Measurements from ENCODE around the gene SFTPD.
A peak's percentile ranks its signal among the peaks of the same experiment; 100 is the strongest.
"Not testable (repeated sequence)": the region's sequence is repeated elsewhere in the genome, so short reads cannot be mapped to it uniquely, and the experiment has no call there.

Gene SFTPD

DNA sequence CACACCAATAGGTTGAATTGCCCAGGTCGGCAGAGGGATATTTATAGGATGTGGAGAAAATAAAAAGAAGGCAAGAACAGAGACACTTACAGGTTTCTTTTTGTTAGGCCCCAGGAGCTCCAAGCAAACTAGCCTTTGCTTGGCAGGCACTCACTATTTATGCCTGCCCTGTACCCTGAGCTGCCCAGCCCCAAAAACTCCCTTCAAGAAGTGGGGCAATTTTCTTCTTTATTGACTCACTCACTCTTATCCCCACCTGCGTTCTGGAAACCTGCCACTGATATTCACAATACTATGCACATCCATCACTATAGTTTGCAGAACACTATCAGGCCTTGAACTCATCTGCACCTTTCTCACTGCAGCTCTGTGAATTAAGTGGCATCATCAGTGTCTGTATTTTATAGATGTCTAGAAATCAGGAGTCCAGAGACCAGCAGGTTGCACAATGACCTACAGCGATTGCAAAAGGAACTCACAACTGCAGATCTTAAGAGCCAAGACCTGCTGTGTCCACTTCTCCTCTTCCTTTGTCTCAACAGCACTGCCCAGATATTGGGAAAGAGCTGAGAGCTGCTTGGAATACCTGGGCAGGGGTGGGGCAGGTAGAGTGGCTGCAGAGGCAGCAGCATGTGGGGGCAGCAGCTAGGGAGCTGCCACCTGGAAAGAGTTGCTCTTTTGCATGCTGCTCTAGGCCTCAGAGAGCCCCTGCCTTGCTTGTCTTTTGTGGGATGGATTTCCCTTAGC lies at the start of gene SFTPD:
SFTPD (minus strand) TSS at position 130 of the 747 bp plus-strand sequence. CDS start 2,446 bp downstream, outside the sequence.
- DNase-seq (ENCODE audit: low read depth in 2 of 2) = no peak

DNA sequence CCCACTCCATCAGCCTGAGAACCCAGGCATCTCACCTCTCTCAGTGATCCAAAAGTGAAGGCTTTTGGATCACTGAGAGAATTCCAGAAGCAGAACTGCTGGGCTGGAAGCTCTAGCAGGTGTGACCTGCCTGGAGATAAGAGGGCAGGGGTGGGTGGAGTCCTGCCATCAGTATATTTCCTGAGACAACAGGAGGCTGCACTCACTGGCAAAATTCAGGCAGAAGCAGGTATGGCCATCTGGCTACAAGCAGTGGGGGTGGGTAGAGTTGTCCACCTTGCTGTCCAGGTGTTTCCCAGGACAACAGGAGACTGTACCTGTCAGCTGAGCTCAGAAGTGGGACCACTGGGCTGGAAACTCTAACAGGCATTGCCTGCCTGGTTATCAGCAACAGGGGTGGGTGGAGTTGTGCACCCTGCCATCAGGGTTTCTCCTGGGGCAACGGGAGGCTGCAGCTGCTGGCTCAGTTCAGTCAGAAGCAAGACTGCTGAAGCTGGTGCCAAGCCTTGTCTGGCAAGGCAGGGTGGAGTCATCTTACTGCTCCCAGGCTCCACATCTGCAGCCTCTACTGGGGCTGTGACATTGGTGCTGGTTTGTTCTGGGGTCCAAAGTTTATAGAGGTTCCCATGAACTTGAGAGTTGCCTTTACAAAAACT lies 47.2 kb upstream of the SFTPD start:
- no peak for DNase-seq (ENCODE audit: low read depth in 2 of 2)

DNA sequence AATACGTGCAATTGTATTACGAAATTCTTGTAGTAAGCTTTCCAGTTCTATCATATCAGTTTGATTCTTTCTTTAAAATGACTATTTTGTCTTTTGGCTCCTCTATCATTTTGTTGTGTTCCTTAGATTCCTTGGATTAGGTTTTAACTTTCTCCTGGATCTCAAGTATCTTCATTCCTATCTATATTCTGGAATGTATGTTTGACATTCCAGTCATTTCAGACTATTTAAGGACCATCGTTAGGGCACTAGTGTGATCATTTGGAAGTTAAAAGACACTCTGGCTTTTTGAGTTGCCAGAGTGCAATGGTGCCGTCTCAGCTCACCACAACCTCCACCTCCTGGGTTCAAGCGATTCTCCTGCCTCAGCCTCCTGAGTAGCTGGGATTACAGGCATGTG lies 45.7 kb upstream of the SFTPD start:
- no peak for DNase-seq (ENCODE audit: low read depth in 2 of 2)

DNA sequence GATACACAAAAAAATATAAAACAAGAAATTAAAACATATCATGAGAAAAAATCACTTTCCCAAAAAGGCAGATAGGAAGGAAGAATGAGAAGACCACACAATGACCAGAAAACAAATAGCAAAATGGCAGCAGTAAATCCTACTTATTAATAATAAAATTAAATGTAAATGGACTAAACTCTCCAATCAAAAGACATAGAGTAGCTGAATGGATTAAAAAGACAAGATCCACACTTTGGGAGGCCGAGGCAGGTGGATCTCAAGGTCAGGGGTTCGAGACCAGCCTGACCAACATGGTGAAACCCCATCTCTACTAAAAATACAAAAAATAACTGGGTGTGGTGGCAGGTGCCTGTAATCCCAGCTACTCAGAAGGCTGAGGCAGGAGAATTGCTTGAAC lies 39.3 kb upstream of the SFTPD start:
- DNase-seq (ENCODE audit: low read depth in 2 of 2) = not testable (repeated sequence)

DNA sequence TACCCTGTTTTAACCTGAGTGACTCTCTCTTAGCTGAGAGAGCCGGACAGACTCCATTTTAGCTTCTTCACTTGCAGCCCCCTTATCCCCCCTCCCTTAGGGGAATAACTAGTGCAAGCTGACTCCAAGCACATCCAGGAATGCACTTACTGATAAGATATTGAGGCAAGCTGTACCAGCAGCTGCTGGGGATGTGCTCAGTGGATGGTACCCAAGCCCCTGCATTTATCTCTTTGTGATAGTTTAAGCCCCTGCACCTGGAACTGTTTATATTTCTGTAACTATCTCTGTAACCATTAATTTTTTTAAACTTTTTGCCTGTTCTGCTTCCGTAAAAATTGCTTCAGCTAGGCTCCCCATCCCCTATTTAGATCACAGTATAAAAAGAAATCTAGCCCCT lies 37.8 kb upstream of the SFTPD start:
- DNase-seq (ENCODE audit: low read depth in 2 of 2) = not testable (repeated sequence)

DNA sequence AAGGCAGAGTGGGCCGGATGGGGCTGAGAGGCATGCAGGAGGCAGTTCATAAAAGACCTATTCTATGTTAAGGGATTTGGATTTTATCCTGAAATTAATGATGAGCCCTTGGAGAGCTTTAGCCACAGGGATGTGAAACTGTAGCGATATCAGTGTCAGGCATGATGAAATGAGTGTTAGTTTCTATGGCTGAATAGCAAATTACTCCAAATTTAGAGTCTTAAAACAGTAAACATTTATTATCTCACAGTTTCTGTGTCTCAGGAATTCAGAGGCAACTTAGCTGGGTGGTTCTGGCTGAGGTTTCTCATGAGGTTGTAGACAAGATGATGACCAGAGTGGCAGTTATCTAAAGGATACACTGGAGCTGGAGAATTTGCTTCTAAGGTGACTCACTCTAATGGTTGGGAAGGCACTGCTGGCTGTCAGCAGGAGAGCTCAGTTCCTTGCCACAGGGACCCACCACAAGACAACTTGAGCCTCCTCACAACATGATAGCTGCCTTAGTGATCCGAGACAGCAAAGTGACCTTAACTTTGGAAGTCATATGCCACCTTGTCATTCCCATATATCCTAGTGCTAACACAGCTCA lies 36.7 kb upstream of the SFTPD start:
- DNase-seq (ENCODE audit: low read depth in 2 of 2) = no peak

DNA sequence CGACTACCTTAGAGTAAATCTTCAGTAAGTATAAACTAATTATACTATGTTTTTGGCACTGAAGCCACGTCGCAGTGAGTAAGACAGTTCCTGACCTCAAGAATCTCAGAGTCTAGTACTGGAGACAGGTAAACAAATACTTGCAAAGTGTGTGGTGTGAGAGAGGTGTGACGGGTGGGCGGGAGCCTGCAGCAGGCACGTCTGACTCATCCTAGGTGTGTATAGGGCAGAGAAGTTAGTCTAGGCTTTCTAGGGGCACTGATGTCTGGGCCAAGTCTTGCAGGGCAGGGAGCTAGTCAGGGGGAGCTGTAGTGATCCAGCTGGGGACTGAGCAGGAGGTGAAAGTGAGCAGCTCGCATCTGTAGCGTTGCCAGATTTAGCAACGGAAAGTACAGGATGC lies 35.9 kb upstream of the SFTPD start:
- DNase-seq (ENCODE audit: low read depth in 2 of 2) = no peak

DNA sequence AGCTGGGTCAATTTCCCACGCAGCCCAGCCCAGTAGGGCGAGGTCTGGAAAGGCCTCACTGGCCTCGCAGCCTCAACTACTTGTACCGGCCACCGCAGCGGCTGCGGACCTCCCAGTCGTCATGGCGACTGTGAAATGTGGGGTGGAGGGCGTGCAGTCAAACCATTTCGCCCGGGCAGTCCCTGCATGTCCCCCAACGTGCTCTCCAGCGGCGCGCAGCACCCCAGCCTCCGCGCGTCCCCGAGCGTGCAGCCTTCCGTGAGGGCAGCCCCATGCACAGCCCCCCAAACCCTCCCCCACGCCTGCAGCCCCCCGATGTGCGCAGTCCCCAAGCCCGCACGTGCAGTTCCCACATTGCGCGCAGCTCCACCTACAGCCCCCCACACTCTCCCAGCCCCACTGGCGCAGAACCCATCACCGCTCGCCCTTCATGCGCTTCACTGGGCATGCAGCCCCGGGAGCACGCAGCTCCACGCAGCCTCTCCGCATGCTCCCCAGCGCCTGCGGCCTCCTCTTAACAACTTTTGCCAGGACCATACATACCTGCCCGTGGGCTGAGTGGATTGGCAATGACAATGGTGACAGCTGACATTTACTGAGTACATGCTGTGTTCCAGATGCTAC lies 34.5 kb upstream of the SFTPD start:
- no peak for DNase-seq (ENCODE audit: low read depth in 2 of 2)

DNA sequence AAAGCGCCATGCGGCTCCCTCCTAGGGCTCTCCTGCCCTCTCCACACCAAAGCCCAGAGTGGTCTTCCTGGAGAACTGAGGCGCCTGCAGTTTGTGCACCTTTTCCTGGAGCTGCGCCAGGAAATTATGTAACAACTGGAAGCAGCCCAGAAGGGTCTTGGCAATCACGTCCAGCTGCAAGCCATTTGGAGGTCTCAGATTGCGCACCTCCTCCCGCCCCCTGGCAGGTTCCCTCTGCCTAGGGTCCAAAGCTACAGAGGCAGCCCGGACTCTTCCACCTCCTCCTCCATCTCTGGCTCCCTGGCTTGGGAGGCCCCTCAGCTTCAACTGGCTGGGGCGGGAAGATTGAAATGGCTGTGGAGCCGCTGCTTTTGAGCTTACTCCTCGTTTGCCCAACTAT lies 34.0 kb upstream of the SFTPD start:
- DNase-seq (ENCODE audit: low read depth in 2 of 2) = no peak

DNA sequence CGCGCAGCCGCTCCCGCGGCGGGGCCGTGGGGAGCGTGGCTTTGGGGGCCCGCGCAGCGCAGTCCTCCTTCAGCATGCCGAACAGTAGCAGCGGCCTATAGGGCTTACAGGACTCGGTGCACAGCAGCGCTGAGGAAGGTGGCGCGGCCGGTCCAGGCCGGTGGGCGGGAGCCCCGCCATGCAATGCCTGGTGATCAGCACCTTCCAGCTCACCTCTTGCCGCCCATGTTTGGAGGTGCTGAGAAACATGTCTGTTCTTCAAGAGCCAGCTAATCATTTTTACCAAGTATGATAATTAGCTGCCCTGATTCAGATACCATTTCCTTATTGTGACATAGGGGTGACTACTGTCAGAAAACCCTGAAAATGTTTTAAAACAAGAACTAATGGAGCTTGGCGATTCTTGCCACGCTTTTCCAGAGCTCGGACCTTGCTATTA lies 33.5 kb upstream of the SFTPD start:
- DNase-seq (ENCODE audit: low read depth in 2 of 2) = no peak

DNA sequence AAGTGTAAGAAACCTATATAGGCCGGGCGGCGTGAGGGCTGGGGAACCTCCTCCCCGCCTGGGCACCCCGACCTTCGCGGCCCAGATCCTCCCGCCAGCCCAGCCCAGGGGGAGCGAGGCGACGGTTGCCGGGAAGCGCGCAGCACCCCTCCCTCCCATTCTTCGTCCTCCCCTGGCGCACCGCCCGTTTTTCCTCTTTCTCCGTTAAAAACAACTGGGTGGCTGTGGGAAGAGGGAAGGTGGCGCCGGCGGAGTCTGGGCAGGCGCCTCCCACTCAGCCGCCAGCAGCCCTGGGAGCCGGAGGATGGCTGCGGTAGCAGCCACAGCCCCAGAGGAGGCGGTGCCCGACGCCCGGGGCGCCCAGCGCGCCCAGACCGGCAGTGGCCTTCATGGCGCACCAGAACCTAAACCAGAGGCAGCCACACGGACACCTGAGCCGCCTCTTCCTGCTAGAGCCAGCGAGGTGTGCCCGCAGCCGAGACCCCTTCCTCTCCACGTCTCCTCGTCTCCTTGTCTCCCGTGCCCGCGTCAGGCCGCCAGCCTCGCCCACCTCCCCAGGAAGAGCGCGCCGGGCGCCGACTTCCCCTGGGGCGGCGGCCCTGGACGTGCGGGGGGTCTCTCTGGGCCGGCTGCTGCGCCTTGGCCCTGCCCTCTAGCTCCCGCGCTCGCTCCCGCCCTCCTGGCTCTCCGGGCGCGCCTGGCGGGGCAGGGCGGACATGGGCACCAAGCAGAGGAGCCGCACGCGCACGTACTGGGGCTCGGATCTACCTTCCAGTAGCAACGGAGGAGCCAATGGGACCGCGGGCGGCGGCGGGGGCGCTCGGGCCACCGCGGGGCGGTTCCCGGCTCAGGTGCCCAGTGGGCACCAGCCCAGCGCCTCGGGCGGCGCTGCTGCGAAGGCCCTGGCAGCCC lies 32.8 kb upstream of the SFTPD start:
- peak in 1 of 2 experiments; percentile 11 for DNase-seq (ENCODE audit: low read depth in 2 of 2)

DNA sequence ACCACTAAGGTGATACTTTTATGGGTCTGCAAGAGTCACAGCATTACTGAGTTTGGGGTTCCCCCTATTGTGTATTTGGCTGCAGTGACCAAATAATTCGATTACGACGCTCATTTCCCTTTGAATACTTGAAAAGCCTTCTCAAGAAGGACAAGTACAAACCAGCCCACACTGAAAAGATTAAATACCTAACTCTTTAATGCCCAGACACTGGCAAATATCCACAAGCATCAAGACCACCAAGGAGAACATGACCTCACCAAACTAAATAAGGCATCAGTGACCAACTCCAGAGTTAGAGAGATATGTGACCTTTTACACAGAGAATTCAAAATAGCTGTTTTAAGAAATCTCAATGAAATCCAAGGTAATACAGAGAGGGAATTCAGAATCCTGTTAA lies 31.8 kb upstream of the SFTPD start:
- no peak for DNase-seq (ENCODE audit: low read depth in 2 of 2)

DNA sequence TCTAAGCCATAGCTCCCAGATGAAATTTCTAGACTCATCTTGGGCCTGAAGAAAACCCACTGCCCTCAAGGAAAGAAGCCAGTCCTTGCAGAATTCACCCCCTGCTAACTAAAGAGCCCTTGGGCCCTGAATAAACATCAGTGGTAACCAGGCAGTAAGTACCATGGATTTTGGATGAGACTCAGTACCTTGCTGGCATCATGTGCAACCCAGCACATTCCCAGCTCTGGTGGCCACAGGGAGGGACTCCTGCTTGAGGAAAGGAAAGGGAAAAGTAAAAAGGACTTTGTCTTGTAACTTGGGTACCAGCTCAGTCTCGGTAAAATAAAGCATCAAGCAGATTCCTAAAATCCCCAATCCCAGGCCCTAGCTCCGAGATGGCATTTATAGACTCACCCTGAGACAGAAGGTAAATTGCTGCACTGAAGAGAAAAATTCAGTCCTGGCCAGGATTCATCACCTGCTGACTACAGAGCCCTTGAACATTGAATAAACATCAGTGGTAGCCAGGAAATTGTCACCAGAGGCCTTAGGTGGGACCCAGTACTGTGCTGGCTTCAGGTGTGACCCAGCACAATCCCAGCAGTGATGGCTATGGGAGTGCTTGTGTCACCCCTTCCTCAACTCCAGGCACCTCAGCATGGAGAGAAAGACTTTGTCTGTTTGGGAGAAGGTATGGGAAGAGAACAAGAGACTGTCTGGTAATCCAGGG lies 31.2 kb upstream of the SFTPD start:
- no peak for DNase-seq (ENCODE audit: low read depth in 2 of 2)

DNA sequence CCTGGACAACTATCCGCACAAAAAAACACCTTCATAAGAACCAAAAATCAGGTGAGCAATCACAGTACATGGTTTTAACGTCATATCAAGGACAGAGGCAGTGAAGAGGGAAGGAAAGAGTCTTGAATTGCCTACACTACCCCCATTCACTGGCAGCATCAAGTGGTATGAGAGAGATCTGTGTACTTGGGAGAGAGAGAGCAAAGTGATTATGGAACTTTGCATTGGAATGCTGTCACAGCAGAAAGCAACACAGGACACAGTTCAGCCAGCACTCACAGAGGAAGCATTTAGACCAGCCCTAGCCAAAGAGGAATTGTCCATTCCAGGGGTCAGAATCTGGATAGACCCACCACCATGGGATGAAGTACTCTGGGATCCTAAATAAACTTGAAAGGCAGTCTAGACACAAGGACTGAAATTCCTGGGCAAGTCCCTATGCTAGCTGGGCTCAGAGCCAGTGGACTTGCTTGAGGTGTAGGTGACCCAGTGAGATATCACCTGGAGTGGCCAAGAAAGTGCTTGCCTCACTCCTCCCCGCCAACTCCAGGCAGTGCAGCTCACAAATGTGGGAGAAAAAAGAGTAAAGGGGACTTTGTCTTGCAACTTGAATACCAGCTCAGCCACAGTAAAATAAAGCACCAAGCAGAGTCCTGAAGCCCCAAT lies 30.5 kb upstream of the SFTPD start:
- DNase-seq (ENCODE audit: low read depth in 2 of 2) = no peak

DNA sequence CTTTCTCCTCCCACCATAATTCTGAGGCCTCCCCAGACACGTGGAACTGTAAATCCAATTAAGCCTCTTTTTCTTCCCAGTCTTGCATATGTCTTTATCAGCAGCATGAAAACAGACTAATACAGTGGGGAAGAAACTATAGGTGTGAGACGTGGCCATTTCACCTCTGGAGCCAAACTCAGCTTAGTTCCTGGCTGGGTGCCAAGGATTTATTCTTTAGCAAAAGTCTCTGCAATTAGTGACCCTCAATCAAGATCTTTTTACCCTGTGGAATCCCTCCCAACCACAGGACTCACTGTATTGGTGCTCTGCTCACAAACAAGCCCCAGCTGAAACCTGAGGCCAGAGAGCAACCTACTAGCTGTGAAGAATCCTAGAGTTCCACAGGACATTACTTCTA lies 28.1 kb upstream of the SFTPD start:
- DNase-seq (ENCODE audit: low read depth in 2 of 2) = no peak

DNA sequence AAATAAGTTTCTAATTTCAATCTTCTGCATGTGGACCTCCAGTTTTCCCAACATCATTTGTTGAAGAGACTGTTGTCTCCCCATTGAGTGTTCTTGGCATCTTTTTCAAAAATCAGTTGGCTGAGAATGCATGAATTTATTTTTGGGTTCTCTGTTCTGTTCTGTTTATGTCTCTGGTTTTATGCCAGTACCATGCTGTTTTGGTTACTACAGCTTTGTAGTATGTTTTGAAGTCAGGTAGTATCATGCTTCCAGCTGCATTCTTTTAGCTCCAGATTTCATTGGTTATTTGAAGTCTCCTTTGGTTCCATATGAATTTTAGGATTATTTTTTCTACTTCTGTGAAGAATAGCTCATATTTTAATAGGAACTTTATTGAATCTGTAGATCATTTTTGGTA lies 21.2 kb upstream of the SFTPD start:
- DNase-seq (ENCODE audit: low read depth in 2 of 2) = no peak

DNA sequence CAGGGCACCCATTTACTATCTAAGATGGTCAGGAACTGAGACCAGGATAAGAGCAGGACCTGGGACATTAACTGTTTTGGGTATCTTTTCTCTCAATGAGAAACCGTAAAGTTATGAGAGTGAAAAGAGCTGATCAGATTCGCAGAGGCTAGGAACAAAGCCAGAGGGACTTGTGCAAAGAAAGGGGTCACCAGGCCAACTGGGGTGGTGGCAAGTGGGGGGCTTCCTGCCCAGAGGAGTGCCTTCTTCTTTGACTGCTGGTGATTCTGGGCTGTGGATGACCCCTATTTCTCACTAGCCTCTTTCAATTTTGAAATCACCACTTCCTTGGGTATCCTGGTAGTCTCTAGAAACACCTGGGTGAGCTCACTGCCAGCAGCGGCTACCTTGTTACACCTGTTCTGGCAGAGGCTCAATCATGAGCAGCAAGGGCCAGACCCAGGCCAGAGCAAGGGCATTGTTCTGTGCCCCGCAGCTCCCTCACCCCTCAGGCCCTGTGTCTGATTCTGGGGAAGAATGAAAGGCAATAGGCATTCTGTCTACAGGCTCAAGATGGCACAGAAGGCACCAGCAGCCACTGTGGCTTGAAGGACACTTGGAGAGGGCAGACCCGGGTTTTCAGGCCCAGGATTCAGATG lies 999 bp downstream of the SFTPD start:
- no peak for DNase-seq (ENCODE audit: low read depth in 2 of 2)

DNA sequence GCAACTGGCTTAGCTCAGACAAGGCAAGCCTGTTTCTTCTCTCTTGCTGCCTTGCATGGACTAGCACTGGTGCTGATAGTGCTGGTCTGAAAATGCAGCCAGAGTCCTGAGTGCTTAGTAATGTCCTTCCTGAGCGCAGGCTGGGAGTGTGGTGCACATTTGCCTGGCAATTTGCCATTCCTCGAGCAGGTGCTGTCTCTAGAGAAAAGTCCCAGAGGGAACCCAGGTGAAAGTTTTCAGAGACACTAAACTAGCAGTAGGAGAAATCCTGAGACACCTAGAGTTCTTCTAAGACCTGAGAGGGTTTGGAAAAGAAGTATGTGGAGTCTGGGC lies 1.9 kb downstream of the SFTPD start:
- no peak for DNase-seq (ENCODE audit: low read depth in 2 of 2)

DNA sequence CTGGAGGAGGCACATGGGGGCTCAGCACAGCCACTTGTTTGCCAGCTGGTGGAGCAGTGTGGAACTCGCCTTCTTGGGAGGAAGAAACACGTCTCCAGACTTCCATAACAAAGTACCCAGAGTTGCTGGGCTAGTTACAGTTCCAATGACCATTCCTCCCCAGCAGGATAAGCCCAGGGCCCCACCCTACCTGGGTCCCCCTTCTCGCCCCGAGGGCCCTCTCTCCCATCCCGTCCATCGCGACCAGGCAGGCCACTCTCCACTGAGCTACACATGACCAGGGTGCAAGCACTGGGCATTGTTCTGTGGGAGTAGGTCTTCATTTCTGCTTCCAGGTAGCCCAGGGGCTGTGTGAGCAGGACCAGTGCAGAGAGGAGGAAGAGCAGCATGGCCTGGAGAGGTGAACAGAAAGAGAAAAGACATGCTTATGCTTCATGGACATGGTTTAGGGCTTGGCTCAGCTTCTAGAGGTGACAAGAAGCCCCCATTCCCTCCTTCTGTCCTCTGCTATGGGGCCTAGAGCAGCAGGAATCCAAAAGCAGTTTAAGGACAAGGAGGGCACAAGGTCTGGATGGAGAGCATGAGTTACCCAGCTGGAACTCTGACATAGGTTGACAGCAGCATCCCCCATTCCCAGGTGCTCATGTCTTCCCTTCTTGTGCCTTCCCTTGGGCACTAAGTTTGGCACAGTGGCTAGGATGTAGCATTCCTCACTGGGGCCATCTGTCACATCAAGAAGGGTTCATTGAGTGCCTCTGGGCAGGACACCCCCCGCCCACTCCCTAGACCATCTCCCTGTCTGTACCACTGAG lies 2.4 kb downstream of the SFTPD start:
- no peak for DNase-seq (ENCODE audit: low read depth in 2 of 2)
